ENCODE results near the gene ZFPL1.

ZFPL1 gene

DNA sequence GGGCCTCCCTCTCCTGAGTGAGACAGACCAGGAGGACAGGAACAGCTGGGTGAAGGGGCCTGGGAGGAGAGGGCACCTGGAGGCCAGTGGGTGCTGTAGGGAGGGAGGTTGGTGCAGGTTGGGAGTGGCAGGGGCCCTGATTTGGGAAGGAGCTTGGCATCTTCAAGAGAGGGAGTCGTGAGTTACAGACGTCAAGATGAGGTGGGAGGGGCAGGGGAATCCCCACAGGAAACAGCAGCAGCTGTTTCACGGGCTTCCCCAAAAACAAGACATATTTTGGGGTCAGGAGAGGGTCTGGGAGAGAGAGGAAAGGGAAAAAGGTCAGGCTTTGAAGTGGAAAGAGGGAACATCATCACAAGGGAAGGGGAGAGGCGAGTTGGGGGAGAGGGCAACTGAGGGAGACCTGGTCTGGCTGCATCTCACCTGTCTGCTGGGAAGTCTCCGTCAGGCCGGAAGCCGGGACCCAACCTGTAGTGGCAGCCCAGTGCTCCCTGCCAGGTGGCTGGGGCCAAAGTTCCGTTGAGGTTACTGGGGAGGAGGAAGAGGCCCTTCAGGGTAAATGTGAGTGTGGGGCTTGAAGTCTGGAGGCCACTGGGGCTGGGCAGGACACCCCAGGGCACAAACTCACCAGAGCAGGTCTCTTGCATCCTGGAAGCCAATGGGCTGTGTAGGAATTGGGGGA, 30.1 kb upstream of the ZFPL1 start:
- H3K4me3 ChIP-seq (ENCODE audit: low read depth, low read length): no peak overlapping the region

GRCh38 chr11:65055538-65055937, 28.5 kb upstream of the ZFPL1 start:
- no peak overlapping the region for H3K4me3 ChIP-seq (ENCODE audit: low read depth, low read length)
- TF ChIP-seq, protein P1, sequence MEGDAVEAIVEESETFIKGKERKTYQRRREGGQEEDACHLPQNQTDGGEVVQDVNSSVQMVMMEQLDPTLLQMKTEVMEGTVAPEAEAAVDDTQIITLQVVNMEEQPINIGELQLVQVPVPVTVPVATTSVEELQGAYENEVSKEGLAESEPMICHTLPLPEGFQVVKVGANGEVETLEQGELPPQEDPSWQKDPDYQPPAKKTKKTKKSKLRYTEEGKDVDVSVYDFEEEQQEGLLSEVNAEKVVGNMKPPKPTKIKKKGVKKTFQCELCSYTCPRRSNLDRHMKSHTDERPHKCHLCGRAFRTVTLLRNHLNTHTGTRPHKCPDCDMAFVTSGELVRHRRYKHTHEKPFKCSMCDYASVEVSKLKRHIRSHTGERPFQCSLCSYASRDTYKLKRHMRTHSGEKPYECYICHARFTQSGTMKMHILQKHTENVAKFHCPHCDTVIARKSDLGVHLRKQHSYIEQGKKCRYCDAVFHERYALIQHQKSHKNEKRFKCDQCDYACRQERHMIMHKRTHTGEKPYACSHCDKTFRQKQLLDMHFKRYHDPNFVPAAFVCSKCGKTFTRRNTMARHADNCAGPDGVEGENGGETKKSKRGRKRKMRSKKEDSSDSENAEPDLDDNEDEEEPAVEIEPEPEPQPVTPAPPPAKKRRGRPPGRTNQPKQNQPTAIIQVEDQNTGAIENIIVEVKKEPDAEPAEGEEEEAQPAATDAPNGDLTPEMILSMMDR (IDR thresholded peaks at IDR 0.05; ENCODE audit: control insufficient read depth, extremely low read depth, insufficient read depth): no peak
- DNase-seq (ENCODE audit: low read depth): no peak

More for the DNA sequence above, 30.1 kb upstream of the ZFPL1 start:
- TF ChIP-seq, protein P1 (IDR thresholded peaks at IDR 0.05; ENCODE audit: control insufficient read depth, extremely low read depth, insufficient read depth): no peak
- no peak for DNase-seq (ENCODE audit: low read depth)

- TF ChIP-seq, protein P1 (IDR thresholded peaks at IDR 0.05; ENCODE audit: control insufficient read depth, extremely low read depth, insufficient read depth): no peak
- DNase-seq (ENCODE audit: low read depth): no peak
- H3K4me3 ChIP-seq (ENCODE audit: low read depth, low read length): no peak overlapping the region
Measured at GRCh38 chr11:65056999-65057398, 27.0 kb upstream of the ZFPL1 start.

- H3K4me3 ChIP-seq (ENCODE audit: low read depth, low read length): no peak overlapping the region
- no peak for DNase-seq (ENCODE audit: low read depth)
- TF ChIP-seq, protein P1 (IDR thresholded peaks at IDR 0.05; ENCODE audit: control insufficient read depth, extremely low read depth, insufficient read depth): no peak
Measured at GRCh38 chr11:65057526-65057925, 26.5 kb upstream of the ZFPL1 start.

- H3K4me3 ChIP-seq (ENCODE audit: low read depth, low read length): no peak overlapping the region
- TF ChIP-seq, protein P1 (IDR thresholded peaks at IDR 0.05; ENCODE audit: control insufficient read depth, extremely low read depth, insufficient read depth): no peak
Measured at GRCh38 chr11:65058012-65058411, 26.0 kb upstream of the ZFPL1 start.

GRCh38 chr11:65058419-65059054, 25.5 kb upstream of the ZFPL1 start, which contains the start of gene NAALADL1:
TSS of gene NAALADL1 (minus strand) at chr11:65058553. CDS start at chr11:65058521, 32 bp downstream.
- no peak within 1 kb of the TSS for H3K4me3 ChIP-seq (ENCODE audit: low read depth, low read length)
- TF ChIP-seq, protein P1 (IDR thresholded peaks at IDR 0.05; ENCODE audit: control insufficient read depth, extremely low read depth, insufficient read depth): no peak
- DNase-seq (ENCODE audit: low read depth): no peak

More at GRCh38 chr11:65058012-65058411, 26.0 kb upstream of the ZFPL1 start:
- no peak for DNase-seq (ENCODE audit: low read depth)

Measured in LNCaP clone FGC (cell line).